HuH-7.5 (cell line): Measurements from ENCODE around the gene BCL7A.

Source experiments
- DNase-seq: peaks from one replicate; pipeline ENCODE4 v3.0.0; 2011; ENCODE audit warnings: low spot score

Gene BCL7A

DNA sequence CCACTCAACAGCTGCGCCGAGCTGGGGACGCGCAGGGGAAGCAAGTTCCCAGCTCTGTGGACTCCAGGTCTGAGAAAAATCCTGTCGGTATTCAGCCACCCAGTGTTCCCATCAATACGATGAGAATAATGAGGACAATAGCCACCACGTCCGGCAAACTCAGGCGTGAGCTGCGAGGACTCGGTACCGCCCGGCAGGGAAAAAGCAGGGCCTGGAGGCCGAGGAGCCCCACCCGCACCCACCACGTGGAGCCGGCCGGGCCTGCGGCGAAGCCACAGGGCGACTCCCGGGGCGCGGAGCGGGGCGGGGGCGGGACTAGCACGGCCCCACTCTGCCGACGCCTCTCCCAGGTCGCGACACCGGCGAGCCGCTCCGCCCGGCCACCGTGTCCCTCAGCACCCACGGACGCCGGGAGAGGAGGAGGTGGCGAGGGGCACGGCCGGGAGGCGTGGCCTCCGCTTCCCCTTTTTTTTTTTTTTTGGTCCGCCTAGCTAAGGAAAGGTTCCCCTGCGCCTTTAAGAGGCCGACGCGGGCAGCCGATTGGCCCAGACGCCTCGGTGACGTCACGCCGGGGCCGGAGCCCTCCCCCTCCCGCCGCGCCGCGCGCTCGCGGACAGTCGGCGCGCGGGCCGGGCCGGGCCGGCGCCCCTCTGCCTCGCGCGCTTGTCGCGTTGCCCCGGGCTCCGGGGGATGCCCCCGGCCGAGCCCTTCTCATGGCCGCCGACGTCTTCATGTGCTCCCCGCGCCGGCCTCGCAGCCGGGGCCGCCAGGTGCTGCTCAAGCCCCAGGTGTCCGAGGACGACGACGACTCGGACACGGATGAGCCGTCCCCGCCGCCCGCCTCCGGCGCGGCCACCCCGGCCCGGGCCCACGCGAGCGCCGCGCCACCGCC, 56.7 kb downstream of the BCL7A start, which contains the start of gene MLXIP:
TSS of gene MLXIP (plus strand) at position 616 of the 892 bp plus-strand sequence. CDS start at position 714, 98 bp downstream.
- peak; percentile 87 for DNase-seq

DNA sequence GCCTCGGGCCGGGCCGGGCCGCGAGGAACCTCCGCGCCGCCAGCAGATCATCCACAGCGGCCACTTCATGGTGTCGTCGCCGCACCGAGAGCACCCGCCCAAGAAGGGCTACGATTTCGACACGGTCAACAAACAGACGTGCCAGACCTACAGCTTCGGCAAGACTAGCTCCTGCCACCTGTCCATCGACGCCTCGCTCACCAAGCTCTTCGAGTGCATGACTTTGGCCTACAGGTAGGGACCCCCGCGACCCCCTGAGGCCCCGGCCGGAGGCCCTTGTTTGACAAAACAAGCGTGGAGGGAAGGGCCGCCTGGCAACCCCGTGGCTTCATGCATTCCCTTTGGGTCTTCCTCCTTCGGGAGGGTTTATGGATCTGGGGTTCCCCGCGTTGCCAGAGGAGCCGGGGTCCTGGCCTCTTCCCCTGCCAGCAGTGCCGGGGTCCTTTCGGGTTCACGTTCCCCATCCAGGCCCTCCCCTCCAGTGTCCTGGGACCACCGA, 57.4 kb downstream of the BCL7A start:
- no peak for DNase-seq

GRCh38 chr12:122079532-122080081, 57.9 kb downstream of the BCL7A start:
- no peak for DNase-seq

- DNase-seq, result no peak
Measured at GRCh38 chr12:122080149-122081082, 58.7 kb downstream of the BCL7A start.

DNA sequence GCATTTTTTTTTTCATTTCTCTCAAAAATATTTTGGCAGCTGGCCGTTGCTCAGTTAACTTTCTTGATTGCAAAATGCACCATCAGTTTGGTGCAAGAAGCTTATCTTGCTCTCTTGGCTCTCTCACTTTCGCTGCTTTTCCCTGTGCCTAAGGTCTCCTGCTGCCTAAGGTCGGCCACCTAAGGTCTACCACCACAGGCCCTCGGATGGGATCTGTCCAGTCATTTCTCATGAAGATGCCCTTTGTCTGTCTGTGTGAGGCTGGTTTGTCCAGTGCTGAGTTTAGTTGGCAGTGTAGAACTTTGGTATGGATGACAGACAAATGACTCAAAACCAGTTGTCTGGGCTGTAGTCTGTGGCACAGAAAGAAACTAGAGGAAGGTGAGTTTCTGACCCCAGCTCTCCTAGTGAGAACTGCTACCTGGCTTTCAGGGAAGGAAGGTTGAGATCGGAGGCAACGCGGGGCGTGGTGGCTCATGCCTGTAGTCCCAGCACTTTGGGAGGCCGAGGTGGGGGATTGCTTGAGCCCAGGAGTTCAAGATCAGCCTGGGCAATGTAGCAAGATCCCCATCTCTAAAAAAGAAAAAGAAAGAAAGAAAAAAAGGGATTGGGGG, 59.5 kb downstream of the BCL7A start:
- DNase-seq, result no peak

- DNase-seq, result no peak
Measured at GRCh38 chr12:122081697-122082221, 60.1 kb downstream of the BCL7A start.

DNA sequence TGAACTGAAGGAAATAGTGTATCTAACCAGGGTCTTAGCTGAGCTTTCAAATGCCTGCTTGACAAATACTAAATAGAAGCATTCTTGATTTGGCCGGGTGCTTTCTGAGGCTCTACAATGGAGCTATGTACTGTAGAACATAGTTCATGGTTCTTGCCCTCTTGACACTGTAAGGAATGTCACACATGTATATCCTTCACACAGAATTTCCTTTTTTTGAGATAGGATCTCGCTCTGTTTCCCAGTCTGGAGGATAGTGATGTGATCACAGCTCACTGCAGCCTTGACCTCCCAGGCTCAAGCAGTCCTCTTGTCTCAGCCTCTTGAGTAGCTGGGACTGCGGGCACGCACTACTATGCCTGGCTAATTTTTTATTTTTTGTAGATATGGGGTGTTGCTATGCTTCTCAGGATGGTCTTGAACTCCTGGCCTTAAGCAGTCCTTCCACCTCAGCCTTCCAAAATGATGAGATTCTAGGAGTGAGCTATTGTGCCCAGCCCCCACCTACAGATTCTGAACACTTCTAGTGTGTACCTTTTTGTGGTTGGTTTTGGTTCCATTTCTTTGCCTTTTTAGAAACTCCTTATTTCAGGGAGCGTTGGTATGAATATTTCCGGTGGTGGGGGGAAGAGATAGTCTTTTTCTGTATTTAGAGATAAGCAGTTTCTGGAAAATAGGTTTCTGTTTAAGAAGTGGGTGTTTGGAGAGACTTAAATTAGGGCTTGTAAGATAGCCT, 61.1 kb downstream of the BCL7A start:
- no peak for DNase-seq

GRCh38 chr12:122084857-122085405, 63.2 kb downstream of the BCL7A start:
- no peak for DNase-seq

- DNase-seq, result no peak
Measured at GRCh38 chr12:122085591-122085990, 63.9 kb downstream of the BCL7A start.

DNA sequence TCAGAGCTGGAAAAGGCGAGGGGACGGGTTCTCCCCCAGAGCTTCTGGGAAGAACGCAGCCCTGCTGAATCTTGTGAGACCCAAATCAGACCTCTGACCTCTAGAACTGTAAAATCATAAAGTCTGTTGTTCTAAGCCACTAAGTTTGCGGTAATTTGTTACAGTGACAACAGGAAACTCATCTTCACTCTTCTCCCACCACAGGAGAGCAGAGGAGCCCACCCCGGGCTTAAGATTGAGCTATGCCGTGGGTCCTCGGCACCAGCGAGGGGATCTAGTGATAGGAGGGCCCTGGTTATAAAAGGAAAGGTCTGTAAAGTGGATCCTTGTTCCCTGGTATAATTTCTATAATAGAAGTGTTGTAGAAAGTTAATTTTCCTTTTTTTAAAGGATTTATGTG, 64.4 kb downstream of the BCL7A start:
- no peak for DNase-seq

DNA sequence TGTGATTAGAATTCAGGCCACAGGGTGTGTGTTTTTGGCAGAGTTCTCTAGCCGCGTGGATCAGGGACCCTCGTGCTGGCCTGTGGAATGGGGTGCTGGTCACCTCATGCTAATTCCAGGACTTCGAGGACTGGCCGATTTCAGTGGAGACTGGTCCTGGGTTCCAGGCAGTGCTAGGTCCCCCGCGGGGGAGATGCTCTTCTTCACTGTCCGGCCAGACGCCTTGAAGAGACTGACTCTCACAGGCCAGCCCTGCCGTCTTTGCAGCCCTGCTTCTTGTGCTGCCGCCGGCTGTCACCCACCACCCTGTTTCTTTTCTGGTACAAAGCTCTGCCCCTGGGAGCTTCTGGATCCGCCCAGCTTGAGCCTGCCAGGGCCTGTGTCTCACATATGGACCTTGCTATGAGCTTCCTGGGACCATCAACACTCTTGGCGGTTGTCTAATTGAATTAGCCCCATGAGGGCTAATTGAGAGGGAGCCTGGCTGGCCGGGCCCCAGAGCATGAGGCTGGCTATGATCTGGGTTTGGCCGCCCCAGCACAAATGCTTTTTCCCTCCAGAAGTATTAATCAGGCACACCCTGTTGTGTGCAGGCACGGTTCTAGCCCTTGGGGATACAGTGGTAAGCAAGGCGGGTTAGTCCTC, 65.1 kb downstream of the BCL7A start:
- no peak for DNase-seq

DNA sequence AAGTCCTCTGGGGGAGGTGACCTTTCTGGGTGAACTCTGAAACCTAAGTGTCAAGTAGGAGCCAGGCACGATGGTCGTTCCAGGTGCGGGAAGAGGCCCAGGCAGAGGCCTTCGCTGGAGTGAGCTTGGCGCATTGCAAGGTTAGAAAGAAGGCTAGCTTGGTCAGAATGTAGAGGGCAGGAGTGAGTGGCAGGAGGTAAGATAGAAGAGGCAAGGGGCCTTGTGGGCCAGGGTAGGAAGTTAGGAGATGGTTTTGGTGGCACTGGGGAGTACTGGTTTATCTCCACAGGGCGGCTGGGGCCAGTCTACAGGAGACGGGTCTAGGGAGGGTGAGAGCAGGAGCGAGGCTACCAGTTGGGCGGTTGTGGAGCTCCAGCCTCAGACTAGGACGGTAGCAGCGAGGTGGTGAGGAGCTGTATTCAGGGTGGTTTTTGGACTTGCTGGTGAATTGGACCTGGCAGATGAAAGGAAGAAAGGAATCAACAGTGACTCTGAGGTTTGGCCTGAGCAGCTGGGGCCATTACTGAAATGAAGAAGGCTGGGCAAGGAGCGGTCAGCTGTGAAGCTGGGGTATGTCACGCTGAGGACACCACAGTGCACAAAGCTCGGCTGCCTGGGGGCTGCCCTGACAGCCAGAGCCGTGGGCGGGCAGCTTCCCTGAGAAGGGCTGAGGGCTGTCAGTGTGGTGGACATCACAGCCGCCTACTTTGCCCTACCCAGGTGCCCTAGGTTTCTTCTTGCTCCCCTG, 65.9 kb downstream of the BCL7A start:
- no peak for DNase-seq

DNA sequence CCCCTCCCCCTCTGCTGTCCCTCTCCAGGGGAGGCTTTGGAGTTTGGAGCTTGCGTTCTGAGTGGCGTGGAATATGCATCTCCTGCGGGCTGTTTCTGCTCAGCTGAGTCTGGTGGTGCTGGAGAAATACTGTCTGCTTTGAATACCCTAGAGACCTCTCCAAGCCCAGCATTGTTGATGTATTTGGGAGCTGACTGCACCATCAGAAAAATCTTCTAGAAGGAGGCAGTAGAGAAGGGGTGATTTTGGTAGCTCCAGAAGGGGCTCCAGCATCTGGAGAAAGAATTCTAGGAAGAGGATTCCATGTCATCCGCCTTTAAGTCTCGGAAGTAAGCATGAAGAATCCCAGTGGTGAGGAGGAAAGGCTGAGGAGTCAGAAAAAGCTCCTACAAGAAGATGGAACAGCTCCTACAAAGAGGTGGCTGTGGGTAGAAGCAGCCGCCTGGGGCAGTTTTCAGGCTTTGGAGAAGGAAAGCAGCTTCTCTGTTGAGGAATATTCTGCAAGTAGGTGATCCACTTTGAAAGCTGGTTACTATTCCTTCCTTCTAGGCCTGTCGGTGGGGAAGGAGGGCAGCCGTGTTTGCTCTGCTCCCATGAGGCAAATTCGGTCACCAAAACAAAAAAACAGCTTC, 66.6 kb downstream of the BCL7A start:
- no peak for DNase-seq

- no peak for DNase-seq
Measured at GRCh38 chr12:122089077-122089476, 67.4 kb downstream of the BCL7A start.

GRCh38 chr12:122090759-122091515, 69.3 kb downstream of the BCL7A start:
- DNase-seq, result no peak

DNA sequence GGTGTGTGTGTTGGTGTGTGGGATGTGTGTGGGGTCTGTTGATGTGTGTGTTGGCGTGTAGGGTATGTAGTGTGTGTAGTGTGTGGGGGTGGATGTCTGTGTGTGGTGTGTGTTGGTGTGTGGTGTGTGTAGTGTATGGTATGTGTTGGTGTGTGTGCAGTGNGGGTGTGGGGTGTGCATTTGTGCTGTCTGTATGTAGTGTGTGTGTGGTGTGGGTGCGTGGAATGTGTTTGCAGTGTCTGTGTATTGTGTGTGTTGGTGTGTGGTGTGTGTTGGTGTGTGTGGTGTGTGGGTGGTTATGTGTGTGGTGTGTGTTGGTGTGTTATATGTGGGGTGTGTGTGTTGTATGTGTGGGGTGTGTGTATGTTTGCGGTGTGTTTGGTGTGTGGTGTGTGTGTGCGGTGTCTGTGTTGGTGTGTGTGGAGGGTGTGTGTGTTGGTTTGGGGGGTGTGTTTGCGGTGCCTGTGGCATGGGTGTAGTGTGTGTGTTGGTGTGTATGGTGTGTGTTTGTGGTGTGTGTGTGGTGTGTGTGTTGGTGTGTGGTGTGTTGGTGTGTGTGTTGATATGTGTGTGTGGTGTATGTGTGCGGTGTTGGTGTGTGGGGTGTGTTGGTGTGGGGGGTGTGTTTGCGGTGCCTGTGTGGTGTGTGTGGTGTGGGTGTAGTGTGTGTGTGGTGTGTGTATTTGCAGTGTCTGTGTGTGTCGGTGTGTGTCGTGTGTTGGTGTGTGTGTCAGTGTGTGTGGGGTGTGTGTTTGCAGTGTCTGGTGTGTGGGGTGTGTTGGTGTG, 71.6 kb downstream of the BCL7A start:
- no peak for DNase-seq

DNA sequence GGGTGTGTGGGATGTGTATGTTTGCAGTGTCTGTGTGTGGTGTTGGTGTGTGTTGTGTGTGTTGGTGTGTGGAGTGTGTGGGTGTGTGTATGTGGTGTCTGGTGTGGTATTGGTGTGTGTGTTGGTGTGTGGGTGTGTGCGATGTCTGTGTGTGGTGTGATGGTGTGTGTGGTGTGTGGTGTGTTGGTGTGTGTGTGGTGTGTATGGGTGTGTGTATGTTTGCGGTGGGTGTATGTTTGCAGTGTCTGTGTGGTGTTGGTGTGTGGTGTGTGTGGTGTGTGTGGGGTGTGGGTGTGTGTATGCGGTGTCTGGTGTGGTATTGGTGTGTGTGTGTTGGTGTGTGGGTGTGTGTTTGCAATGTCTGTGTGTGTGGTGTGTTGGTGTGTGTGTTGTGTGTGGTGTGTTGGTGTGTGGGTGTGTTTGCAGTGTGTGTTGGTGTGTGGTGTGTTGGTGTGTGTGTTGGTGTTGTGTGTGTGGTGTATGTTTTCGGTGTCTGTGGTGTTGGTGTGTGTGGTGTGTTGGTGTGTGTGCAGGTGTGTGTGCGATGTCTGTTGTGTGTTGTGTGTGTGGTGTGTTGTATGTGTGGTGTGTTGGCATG, 72.6 kb downstream of the BCL7A start:
- DNase-seq, result no peak
